Breast epithelium (tissue), 4 donors: Measurements from ENCODE around the gene PRKN. TPM values are rescaled to one million over a fixed set of nuclear protein-coding genes. Genes with fewer than 3 reads are reported as not detected.

ENCODE experiments used
- DNase-seq, 2 donors: peaks; one replicate each; pipeline ENCODE4 v3.0.0-alpha.2; 2019; ENCODE audit warnings: low spot score in 2 of 2
- H3K27ac ChIP-seq, 2 donors: fragments of 200-600 bp; sonication (generic) in 1 of 2; one replicate each; pipeline ENCODE4 v1.5.1; 2016 to 2019; ENCODE audit warnings: mild to moderate bottlenecking in 1 of 2
- H3K27me3 ChIP-seq, 2 donors: fragments of 200-600 bp; sonication (generic) in 1 of 2; one replicate each; pipeline versions ENCODE4 v1.5.1 to v1.6.0; 2017 to 2019; ENCODE audit warnings: control low read depth in 1 of 2, mild to moderate bottlenecking in 1 of 2
- H3K36me3 ChIP-seq: fragments of 200-600 bp; one replicate; pipeline ENCODE4 v1.5.1; 2019
- H3K4me1 ChIP-seq, 2 donors: fragments of 200-600 bp; sonication (generic); one replicate each; pipeline ENCODE4 v1.5.1; 2016 to 2019; ENCODE audit warnings: control low read depth in 1 of 2
- H3K4me3 ChIP-seq, 3 donors: fragments of 200-600 bp; sonication (generic); 1 replicate in 2 of 3; 2 replicates in 1 of 3; pipeline ENCODE4 v1.5.1; 2016 to 2019; ENCODE audit warnings: mild to moderate bottlenecking in 3 of 3, moderate library complexity in 2 of 3
- H3K9me3 ChIP-seq, 2 donors: fragments of 200-600 bp; sonication (generic) in 1 of 2; one replicate each; pipeline ENCODE4 v1.5.1; 2016 to 2019; ENCODE audit warnings: control low read depth in 1 of 2
- CTCF ChIP-seq, 3 donors: fragments of 450-650 bp; IDR thresholded peaks; one replicate each; pipeline ENCODE4 v1.5.1; 2016 to 2017; ENCODE audit warnings: antibody characterized with exemption in 3 of 3, mild to moderate bottlenecking in 3 of 3, moderate library complexity in 3 of 3
- POLR2A ChIP-seq: fragments of 450-650 bp; IDR thresholded peaks from one replicate; pipeline ENCODE4 v1.6.1; 2016; ENCODE audit warnings: antibody characterized with exemption, mild to moderate bottlenecking, moderate library complexity
- POLR2AphosphoS5 ChIP-seq, 3 donors: sonication (generic); formaldehyde crosslinking; IDR thresholded peaks; one replicate each; pipeline ENCODE4 v1.6.1; 2017; ENCODE audit warnings: antibody characterized with exemption in 3 of 3
- intact Hi-C: fragments of 100-400 bp; cut with DNase I; formaldehyde crosslinking; loops from one replicate; pipeline ENCODE4 v1.15.1; 2023; ENCODE audit warnings: low total_unique reads
- total RNA-seq, 3 donors: library from RNA; depleted of rRNA; stranded (reverse); fragments of >200 nt; gene quantifications; one replicate each; pipeline ENCODE4 v1.1.0, GENCODE V29; 2016

The PRKN gene
- total RNA-seq, 3 donors from 2014 or later, result 7.2 to 19.0 (median 11.2) TPM

GRCh38 chr6:161809971-161810370 lies 917.6 kb downstream of the PRKN start:
- no peak for TF ChIP-seq POLR2A
- no peak for TF ChIP-seq POLR2AphosphoS5 (IDR thresholded peaks at IDR 0.05)
- no peak for TF ChIP-seq CTCF (IDR thresholded peaks at IDR 0.05)
- no peak for DNase-seq

GRCh38 chr6:161804838-161805237 lies 922.7 kb downstream of the PRKN start:
- no peak for TF ChIP-seq POLR2AphosphoS5 (IDR thresholded peaks at IDR 0.05)
- TF ChIP-seq CTCF (IDR thresholded peaks at IDR 0.05), result no peak
- no peak for TF ChIP-seq POLR2A
- H3K27ac ChIP-seq, result no peak overlapping the region
- no peaks in the 10 kb centered on the region for H3K9me3 ChIP-seq
- H3K4me3 ChIP-seq, result no peak overlapping the region
- no peaks in the 10 kb centered on the region for H3K4me1 ChIP-seq
- H3K27me3 ChIP-seq, result no peaks in the 10 kb centered on the region
- DNase-seq, result no peak
- intact Hi-C loops, result no loop called here
- H3K36me3 ChIP-seq, result no peaks in the 10 kb centered on the region

More at GRCh38 chr6:161809971-161810370, 917.6 kb downstream of the PRKN start:
- Histone ChIP-seq H3K9me3 (peaks cover 8% of the 10 kb centered on the region in 2 donors), H3K36me3 (no peaks in the 10 kb centered on the region), H3K4me1 (no peaks in the 10 kb centered on the region), H3K27me3 (no peaks in the 10 kb centered on the region), H3K27ac (no peak overlapping the region), H3K4me3 (no peak overlapping the region)
- intact Hi-C loops, result no loop called here

GRCh38 chr6:161803131-161803530 lies 924.4 kb downstream of the PRKN start:
- no peak overlapping the region for H3K4me3 ChIP-seq
- no peaks in the 10 kb centered on the region for H3K36me3 ChIP-seq
- TF ChIP-seq POLR2A, result no peak
- no peak for TF ChIP-seq POLR2AphosphoS5 (IDR thresholded peaks at IDR 0.05)
- TF ChIP-seq CTCF (IDR thresholded peaks at IDR 0.05), result no peak
- no peaks in the 10 kb centered on the region for H3K27me3 ChIP-seq
- no peaks in the 10 kb centered on the region for H3K9me3 ChIP-seq
- intact Hi-C loops, result no loop called here
- no peak overlapping the region for H3K27ac ChIP-seq
- no peaks in the 10 kb centered on the region for H3K4me1 ChIP-seq
- DNase-seq, result no peak

- Histone ChIP-seq H3K4me1 (no peaks in the 10 kb centered on the region), H3K27me3 (no peaks in the 10 kb centered on the region)
Measured at GRCh38 chr6:161802231-161802630, 925.3 kb downstream of the PRKN start.

GRCh38 chr6:161798844-161799394 lies 928.6 kb downstream of the PRKN start:
- H3K9me3 ChIP-seq, result no peaks in the 10 kb centered on the region
- H3K36me3 ChIP-seq, result no peaks in the 10 kb centered on the region
- H3K4me1 ChIP-seq, result no peaks in the 10 kb centered on the region
- TF ChIP-seq POLR2A, result no peak
- TF ChIP-seq CTCF (IDR thresholded peaks at IDR 0.05), result no peak
- TF ChIP-seq POLR2AphosphoS5 (IDR thresholded peaks at IDR 0.05), result no peak
- intact Hi-C loops, result no loop called here
- H3K27me3 ChIP-seq, result no peaks in the 10 kb centered on the region
- no peak overlapping the region for H3K4me3 ChIP-seq
- H3K27ac ChIP-seq, result no peak overlapping the region
- DNase-seq, result no peak

More at GRCh38 chr6:161802231-161802630, 925.3 kb downstream of the PRKN start:
- no peak overlapping the region for H3K27ac ChIP-seq
- no peaks in the 10 kb centered on the region for H3K9me3 ChIP-seq
- no peaks in the 10 kb centered on the region for H3K36me3 ChIP-seq
- no peak for DNase-seq
- H3K4me3 ChIP-seq, result no peak overlapping the region
- intact Hi-C loops, result no loop called here
- TF ChIP-seq POLR2AphosphoS5 (IDR thresholded peaks at IDR 0.05) (no peak), CTCF (IDR thresholded peaks at IDR 0.05) (no peak), POLR2A (no peak)
